Measurements from ENCODE around the gene HSD17B1. TPM values are rescaled to one million over a fixed set of nuclear protein-coding genes. Genes with fewer than 3 reads are reported as not detected.

The HSD17B1 gene
- total RNA-seq, 4 donors from 2014 or later = 2.3 to 6.6 (median 4.6) TPM

- intact Hi-C loops (cut with DNase I; ENCODE audit: low total_unique reads) = no loop called here
- H3K4me3 ChIP-seq (ENCODE audit: low read depth, poor library complexity, severe bottlenecking) = no peak overlapping the region
- DNase-seq (ENCODE audit: low spot score in 2 of 2) = no peak
- 67 to 77% methylated on average over 11 of the region's 11 CpGs for WGBS, 2 donors
- TF ChIP-seq POLR2A (IDR thresholded peaks at IDR 0.05) (no peak), CTCF (IDR thresholded peaks at IDR 0.05) (no peak)
Measured at GRCh38 chr17:42521666-42522262, 31.0 kb upstream of the HSD17B1 start.

- no peak for TF ChIP-seq CTCF (IDR thresholded peaks at IDR 0.05)
- no peak for TF ChIP-seq POLR2A (IDR thresholded peaks at IDR 0.05)
- H3K4me3 ChIP-seq (ENCODE audit: low read depth, poor library complexity, severe bottlenecking) = no peak overlapping the region
- WGBS, 2 donors = 69 to 71% methylated on average over 9 of the region's 9 CpGs
- no peak for DNase-seq (ENCODE audit: low spot score in 2 of 2)
- intact Hi-C loops (cut with DNase I; ENCODE audit: low total_unique reads) = no loop called here
Measured at GRCh38 chr17:42522263-42522790, 30.4 kb upstream of the HSD17B1 start.

- intact Hi-C loops (cut with DNase I; ENCODE audit: low total_unique reads) = no loop called here
- no peak for DNase-seq (ENCODE audit: low spot score in 2 of 2)
- H3K4me3 ChIP-seq (ENCODE audit: low read depth, poor library complexity, severe bottlenecking) = no peak overlapping the region
- TF ChIP-seq POLR2A (IDR thresholded peaks at IDR 0.05) (no peak), CTCF (IDR thresholded peaks at IDR 0.05) (no peak)
- 92 to 94% methylated on average over 7 to 8 of the region's 8 CpGs for WGBS, 2 donors
Measured at GRCh38 chr17:42522798-42523278, 29.9 kb upstream of the HSD17B1 start.

GRCh38 chr17:42525221-42525620 is 27.5 kb upstream of the HSD17B1 start:
- WGBS, 2 donors = 64 to 72% methylated on average over 2 of the region's 2 CpGs
- intact Hi-C loops (cut with DNase I; ENCODE audit: low total_unique reads) = loop anchor here (5.0 kb wide), 1 partner anchor 103 kb away; the partner anchor contains the start of gene CAVIN1
- no peak overlapping the region for H3K4me3 ChIP-seq (ENCODE audit: low read depth, poor library complexity, severe bottlenecking)
- DNase-seq (ENCODE audit: low spot score in 2 of 2) = no peak
- TF ChIP-seq CTCF (IDR thresholded peaks at IDR 0.05) (no peak), POLR2A (IDR thresholded peaks at IDR 0.05) (no peak)

- no peak overlapping the region for H3K4me3 ChIP-seq (ENCODE audit: low read depth, poor library complexity, severe bottlenecking)
- intact Hi-C loops (cut with DNase I; ENCODE audit: low total_unique reads) = loop anchor here (5.0 kb wide), 1 partner anchor 104 kb away; the partner anchor contains the start of gene CAVIN1
- no peak for TF ChIP-seq POLR2A (IDR thresholded peaks at IDR 0.05)
- no peak for TF ChIP-seq CTCF (IDR thresholded peaks at IDR 0.05)
- WGBS, 2 donors = 70 to 72% methylated on average over 6 of the region's 6 CpGs
- DNase-seq (ENCODE audit: low spot score in 2 of 2) = no peak
Measured at GRCh38 chr17:42526031-42526444, 26.7 kb upstream of the HSD17B1 start.
